SK-N-MC (cell line): ENCODE measurements around the gene GIPC3.

Source experiments
- EZH2 ChIP-seq: fragments of 200-600 bp; sonication (generic); IDR thresholded peaks from one replicate; pipeline ENCODE4 v1.6.1; 2017; ENCODE audit warnings: antibody characterized with exemption
- FOXP2 ChIP-seq: optimal IDR thresholded peaks from 2 replicates; pipeline ENCODE3; 2011; ENCODE audit warnings: mild to moderate bottlenecking, moderate library complexity; ENCODE audit not compliant: insufficient read depth; ENCODE audit errors: extremely low read length, control extremely low read depth
- POLR2AphosphoS5 ChIP-seq: IDR thresholded peaks from 2 replicates; pipeline ENCODE4 v1.6.1; 2012; ENCODE audit warnings: mild to moderate bottlenecking, low read depth, low read length, borderline replicate concordance

GRCh38 chr19:3606690-3607289 lies 21.5 kb downstream of the GIPC3 start, which contains the start of gene TBXA2R:
- no peak for TF ChIP-seq EZH2
- TF ChIP-seq POLR2AphosphoS5 = no peak
- TF ChIP-seq FOXP2 = no peak
